Right lobe of liver (tissue), 4 donors: ENCODE measurements around the gene SCAPER.

Experiments used
- POLR2A ChIP-seq: fragments of 450-650 bp; IDR thresholded peaks from one replicate; pipeline ENCODE4 v1.6.1; 2017; ENCODE audit warnings: antibody characterized with exemption, mild to moderate bottlenecking
- TF ChIP-seq, protein P1 (sequence below), 4 donors: fragments of 200-600 bp in 3 of 4; fragments of 450-650 bp in 1 of 4; IDR thresholded peaks; one replicate each; pipeline versions ENCODE4 v1.5.1 to v1.8.0; 2016 to 2022; ENCODE audit warnings: antibody characterized with exemption in 4 of 4, mild to moderate bottlenecking in 2 of 4
- donor health status: DM: no; HTN: no; CAD: no.
- donor health status: DM: no; HTN: no; CAD: no.
- donor health status: DM: no; HTN: yes; CAD: no.

DNA sequence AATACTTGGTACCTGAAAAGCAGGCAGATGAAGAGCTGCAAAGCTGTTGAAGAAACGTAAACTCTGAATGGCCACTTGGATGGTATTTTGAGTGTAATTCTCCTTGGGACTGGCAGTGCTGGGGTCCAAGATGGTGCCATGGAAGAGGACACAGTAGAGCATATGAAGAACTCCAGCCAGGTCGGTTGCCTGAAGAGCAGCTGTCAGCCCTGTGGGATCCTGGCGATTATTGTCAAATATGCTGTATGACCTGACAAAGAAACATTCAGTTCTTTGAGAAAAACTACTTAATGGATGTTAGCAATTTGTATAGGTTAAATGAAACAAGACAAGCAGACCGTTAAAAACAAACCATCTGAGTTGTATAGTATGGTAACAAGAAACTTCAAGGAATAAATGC lies 523.8 kb downstream of the SCAPER start:
- TF ChIP-seq, protein P1, sequence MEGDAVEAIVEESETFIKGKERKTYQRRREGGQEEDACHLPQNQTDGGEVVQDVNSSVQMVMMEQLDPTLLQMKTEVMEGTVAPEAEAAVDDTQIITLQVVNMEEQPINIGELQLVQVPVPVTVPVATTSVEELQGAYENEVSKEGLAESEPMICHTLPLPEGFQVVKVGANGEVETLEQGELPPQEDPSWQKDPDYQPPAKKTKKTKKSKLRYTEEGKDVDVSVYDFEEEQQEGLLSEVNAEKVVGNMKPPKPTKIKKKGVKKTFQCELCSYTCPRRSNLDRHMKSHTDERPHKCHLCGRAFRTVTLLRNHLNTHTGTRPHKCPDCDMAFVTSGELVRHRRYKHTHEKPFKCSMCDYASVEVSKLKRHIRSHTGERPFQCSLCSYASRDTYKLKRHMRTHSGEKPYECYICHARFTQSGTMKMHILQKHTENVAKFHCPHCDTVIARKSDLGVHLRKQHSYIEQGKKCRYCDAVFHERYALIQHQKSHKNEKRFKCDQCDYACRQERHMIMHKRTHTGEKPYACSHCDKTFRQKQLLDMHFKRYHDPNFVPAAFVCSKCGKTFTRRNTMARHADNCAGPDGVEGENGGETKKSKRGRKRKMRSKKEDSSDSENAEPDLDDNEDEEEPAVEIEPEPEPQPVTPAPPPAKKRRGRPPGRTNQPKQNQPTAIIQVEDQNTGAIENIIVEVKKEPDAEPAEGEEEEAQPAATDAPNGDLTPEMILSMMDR (IDR thresholded peaks at IDR 0.05), result no peak
- no peak for TF ChIP-seq POLR2A
